Tibial nerve (tissue), 4 donors: ENCODE data around the gene MAPKAP1. TPM values are rescaled to one million over a fixed set of nuclear protein-coding genes. Genes with fewer than 3 reads are reported as not detected.

Experiments
- DNase-seq, 2 donors: peaks; one replicate each; pipeline ENCODE4 v3.0.0-alpha.2; 2019; ENCODE audit warnings: low spot score in 2 of 2
- H3K27ac ChIP-seq, 4 donors: fragments of 200-600 bp; sonication (generic) in 3 of 4; one replicate each; pipeline ENCODE4 v1.5.1; 2017 to 2019; ENCODE audit warnings: mild to moderate bottlenecking in 1 of 4
- H3K27me3 ChIP-seq, 2 donors: fragments of 200-600 bp; sonication (generic) in 1 of 2; one replicate each; pipeline versions ENCODE4 v1.5.1 to v1.6.0; 2017 to 2019
- H3K36me3 ChIP-seq, 3 donors: fragments of 200-600 bp; sonication (generic); one replicate each; pipeline ENCODE4 v1.5.1; 2018 to 2019
- H3K4me1 ChIP-seq, 4 donors: fragments of 200-600 bp; sonication (generic) in 3 of 4; one replicate each; pipeline ENCODE4 v1.5.1; 2017 to 2019
- H3K4me3 ChIP-seq, 4 donors: fragments of 200-600 bp; sonication (generic) in 3 of 4; one replicate each; pipeline ENCODE4 v1.5.1; 2017 to 2019; ENCODE audit warnings: mild to moderate bottlenecking in 1 of 4, moderate library complexity in 1 of 4
- H3K9me3 ChIP-seq, 4 donors: fragments of 200-600 bp; sonication (generic) in 3 of 4; one replicate each; pipeline ENCODE4 v1.5.1; 2017 to 2019
- EP300 ChIP-seq, 2 donors: sonication (generic); formaldehyde crosslinking; IDR thresholded peaks; one replicate each; pipeline ENCODE4 v1.6.1; 2017; ENCODE audit warnings: antibody characterized with exemption in 2 of 2, mild to moderate bottlenecking in 1 of 2
- POLR2A ChIP-seq, 2 donors: fragments of 450-650 bp; IDR thresholded peaks; one replicate each; pipeline ENCODE4 v1.6.1; 2017; ENCODE audit warnings: antibody characterized with exemption in 2 of 2, mild to moderate bottlenecking in 2 of 2, moderate library complexity in 2 of 2
- WGBS, 2 donors: methylation state at CpG; one replicate each; pipeline ENCODE4 v1.1.5; 2018; 5-methylcytosine and 5-hydroxymethylcytosine counted together
- total RNA-seq, 4 donors: library from RNA; depleted of rRNA; stranded (reverse); fragments of >200 nt; gene quantifications; one replicate each; pipeline ENCODE4 v1.1.0, GENCODE V29; 2016
- TF ChIP-seq, protein P1 (sequence below), 5 experiments: fragments of 200-600 bp in 3 of 5; fragments of 450-650 bp in 2 of 5; sonication (generic) in 3 of 5; IDR thresholded peaks; one replicate each; pipeline ENCODE4 v1.5.1; 2016 to 2019; ENCODE audit warnings: antibody characterized with exemption in 5 of 5, mild to moderate bottlenecking in 3 of 5, moderate library complexity in 2 of 5

Gene MAPKAP1
- total RNA-seq, 4 donors from 2014 or later = 61.4 to 111 (median 92.7) TPM

GRCh38 chr9:125612616-125613015 is 94.4 kb downstream of the MAPKAP1 start:
- no peak for TF ChIP-seq POLR2A (IDR thresholded peaks at IDR 0.05)
- TF ChIP-seq, protein P1, sequence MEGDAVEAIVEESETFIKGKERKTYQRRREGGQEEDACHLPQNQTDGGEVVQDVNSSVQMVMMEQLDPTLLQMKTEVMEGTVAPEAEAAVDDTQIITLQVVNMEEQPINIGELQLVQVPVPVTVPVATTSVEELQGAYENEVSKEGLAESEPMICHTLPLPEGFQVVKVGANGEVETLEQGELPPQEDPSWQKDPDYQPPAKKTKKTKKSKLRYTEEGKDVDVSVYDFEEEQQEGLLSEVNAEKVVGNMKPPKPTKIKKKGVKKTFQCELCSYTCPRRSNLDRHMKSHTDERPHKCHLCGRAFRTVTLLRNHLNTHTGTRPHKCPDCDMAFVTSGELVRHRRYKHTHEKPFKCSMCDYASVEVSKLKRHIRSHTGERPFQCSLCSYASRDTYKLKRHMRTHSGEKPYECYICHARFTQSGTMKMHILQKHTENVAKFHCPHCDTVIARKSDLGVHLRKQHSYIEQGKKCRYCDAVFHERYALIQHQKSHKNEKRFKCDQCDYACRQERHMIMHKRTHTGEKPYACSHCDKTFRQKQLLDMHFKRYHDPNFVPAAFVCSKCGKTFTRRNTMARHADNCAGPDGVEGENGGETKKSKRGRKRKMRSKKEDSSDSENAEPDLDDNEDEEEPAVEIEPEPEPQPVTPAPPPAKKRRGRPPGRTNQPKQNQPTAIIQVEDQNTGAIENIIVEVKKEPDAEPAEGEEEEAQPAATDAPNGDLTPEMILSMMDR (IDR thresholded peaks at IDR 0.05) = no peak
- no peak for TF ChIP-seq EP300 (IDR thresholded peaks at IDR 0.05)
- Histone ChIP-seq H3K27ac (no peak overlapping the region), H3K27me3 (no peaks in the 10 kb centered on the region), H3K36me3 (no peaks in the 10 kb centered on the region), H3K4me3 (no peak overlapping the region), H3K9me3 (no peaks in the 10 kb centered on the region), H3K4me1 (peaks cover 0 to 8% (median 0%) of the 10 kb centered on the region in 4 donors)
- no peak for DNase-seq

DNA sequence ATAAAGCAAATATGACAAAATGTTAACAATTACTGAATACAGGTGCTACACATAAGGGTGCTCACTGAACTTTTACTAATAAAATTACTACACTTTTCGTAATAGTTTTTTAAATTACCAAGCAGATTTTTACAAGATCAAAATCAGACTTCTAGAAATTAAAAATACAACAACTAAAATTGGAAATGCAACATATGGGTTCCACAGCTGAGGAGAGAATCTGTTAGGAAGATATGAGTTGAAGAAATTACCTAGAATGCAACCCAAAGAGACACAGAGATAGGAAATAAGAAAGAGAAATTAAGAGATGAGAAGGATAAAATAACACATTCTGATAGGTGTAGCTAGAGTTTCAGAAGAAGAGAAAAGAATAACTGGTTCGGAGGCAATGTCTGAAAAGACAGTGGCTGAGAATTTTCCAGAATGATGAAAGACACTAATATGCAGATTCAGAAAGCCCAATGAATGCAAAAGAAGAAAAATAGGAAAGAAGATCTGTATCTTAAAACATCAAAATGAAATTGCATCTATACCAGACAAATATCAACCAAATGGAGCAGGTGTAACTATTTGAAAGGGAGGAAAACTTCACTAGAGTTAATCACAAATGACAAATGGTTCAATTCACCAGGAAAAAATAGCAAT is 95.8 kb downstream of the MAPKAP1 start:
- TF ChIP-seq POLR2A (IDR thresholded peaks at IDR 0.05) = no peak
- no peak for TF ChIP-seq EP300 (IDR thresholded peaks at IDR 0.05)
- TF ChIP-seq, protein P1 (IDR thresholded peaks at IDR 0.05) = no peak
- Histone ChIP-seq H3K4me3 (no peak overlapping the region), H3K27ac (no peak overlapping the region), H3K27me3 (no peaks in the 10 kb centered on the region), H3K36me3 (no peaks in the 10 kb centered on the region), H3K9me3 (no peaks in the 10 kb centered on the region), H3K4me1 (peaks cover 0 to 8% (median 0%) of the 10 kb centered on the region in 4 donors)
- WGBS, 2 donors = 96 to 98% methylated on average over 2 of the region's 2 CpGs
- no peak for DNase-seq

DNA sequence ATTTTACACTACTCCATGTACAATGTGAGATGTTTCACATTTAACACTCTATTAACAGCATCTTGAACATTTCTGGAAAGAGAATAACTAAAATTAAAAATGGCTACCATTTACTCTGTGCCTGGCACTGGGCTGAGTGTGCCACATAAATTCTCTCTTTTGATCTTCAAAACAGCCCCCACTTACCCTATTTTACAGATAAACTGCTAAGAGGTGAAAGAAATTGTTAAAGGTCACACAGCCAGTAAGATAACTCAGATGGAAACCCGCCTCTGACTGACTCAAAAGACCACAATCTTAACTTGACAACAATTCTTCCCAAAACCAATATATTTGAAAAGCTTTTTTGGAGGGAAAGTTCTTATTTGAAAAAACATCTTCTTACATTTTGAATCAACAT is 97.3 kb downstream of the MAPKAP1 start:
- H3K9me3 ChIP-seq = no peaks in the 10 kb centered on the region
- no peaks in the 10 kb centered on the region for H3K27me3 ChIP-seq
- H3K4me3 ChIP-seq = no peak overlapping the region
- peaks cover 0 to 8% (median 0%) of the 10 kb centered on the region in 4 donors for H3K4me1 ChIP-seq
- TF ChIP-seq, protein P1 (IDR thresholded peaks at IDR 0.05) = no peak
- TF ChIP-seq EP300 (IDR thresholded peaks at IDR 0.05) (no peak), POLR2A (IDR thresholded peaks at IDR 0.05) (no peak)
- H3K27ac ChIP-seq = no peak overlapping the region
- DNase-seq = no peak
- no peaks in the 10 kb centered on the region for H3K36me3 ChIP-seq
- WGBS, 2 donors = 88 to 92% methylated on average over 1 of the region's 1 CpG

DNA sequence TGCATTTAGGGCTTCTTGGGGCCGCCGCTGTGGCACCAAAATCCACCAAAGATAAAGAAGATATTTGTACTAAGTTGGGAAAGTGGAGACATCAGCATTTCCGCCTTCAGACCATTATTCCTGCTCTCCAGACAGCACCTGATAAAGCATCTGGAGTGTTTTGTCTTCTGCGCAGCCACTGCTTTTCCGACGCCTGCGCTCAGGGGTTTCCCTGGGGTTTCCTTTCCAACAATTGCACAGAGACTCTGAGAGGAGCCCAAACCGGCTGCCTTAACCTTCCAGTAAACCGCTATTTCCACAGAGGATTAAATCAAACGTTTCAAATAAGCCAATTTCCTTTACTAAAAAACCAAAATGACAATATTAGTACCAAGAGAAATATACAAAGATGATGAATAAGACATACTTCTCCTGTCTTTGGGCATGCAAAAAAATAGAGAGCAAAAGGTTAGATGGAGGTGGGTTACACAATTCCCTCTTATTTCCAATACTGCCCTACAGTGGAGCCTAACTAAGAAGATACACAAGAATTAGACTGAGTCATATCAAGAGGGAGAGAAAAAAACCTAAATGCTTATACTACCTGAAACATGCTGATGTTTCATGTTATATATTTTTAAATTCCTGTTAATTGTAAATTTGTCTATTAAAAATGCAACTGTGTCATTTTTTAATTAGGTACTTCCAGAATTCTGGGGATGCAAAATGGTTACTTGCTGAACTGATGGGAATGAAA is 98.4 kb downstream of the MAPKAP1 start:
- WGBS, 2 donors = 63 to 66% methylated on average over 10 of the region's 10 CpGs
- H3K4me3 ChIP-seq = no peak overlapping the region
- H3K9me3 ChIP-seq = no peaks in the 10 kb centered on the region
- no peak for DNase-seq
- no peaks in the 10 kb centered on the region for H3K27me3 ChIP-seq
- H3K4me1 ChIP-seq = peaks cover 0 to 8% (median 0%) of the 10 kb centered on the region in 4 donors
- H3K36me3 ChIP-seq = no peaks in the 10 kb centered on the region
- H3K27ac ChIP-seq = no peak overlapping the region
- TF ChIP-seq POLR2A (IDR thresholded peaks at IDR 0.05) = no peak
- TF ChIP-seq EP300 (IDR thresholded peaks at IDR 0.05) = no peak
- TF ChIP-seq, protein P1 (IDR thresholded peaks at IDR 0.05) = no peak

DNA sequence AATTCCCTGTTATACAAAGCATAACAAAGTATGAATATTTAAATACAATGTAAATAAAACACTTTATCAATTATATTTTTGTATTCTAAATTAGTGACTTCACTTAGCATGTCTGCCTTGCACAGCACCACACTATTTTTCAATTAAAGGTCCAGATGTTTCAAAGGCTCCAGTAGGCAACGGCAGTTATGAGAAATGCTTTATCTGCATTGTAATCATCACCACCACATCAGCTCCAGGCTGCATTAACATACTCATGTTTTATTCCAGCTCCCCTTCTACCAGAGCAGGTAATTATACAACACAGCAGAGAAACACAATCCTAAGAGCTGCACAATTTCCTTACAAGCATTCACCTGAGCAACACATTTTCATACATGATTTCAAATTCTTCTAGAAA is 102.8 kb downstream of the MAPKAP1 start:
- H3K4me3 ChIP-seq = no peak overlapping the region
- H3K27ac ChIP-seq = no peak overlapping the region
- TF ChIP-seq, protein P1 (IDR thresholded peaks at IDR 0.05) = no peak
- TF ChIP-seq POLR2A (IDR thresholded peaks at IDR 0.05) = no peak
- TF ChIP-seq EP300 (IDR thresholded peaks at IDR 0.05) = no peak
- no peaks in the 10 kb centered on the region for H3K36me3 ChIP-seq
- H3K9me3 ChIP-seq = no peaks in the 10 kb centered on the region
- WGBS, 2 donors = 65 to 71% methylated on average over 1 of the region's 1 CpG
- H3K27me3 ChIP-seq = no peaks in the 10 kb centered on the region
- H3K4me1 ChIP-seq = peaks cover 0 to 14% (median 0%) of the 10 kb centered on the region in 4 donors
- no peak for DNase-seq
